Measurements from ENCODE around the gene NELFE. TPM values are rescaled to one million over a fixed set of nuclear protein-coding genes. Genes with fewer than 3 reads are reported as not detected.

The NELFE gene
- total and polyA plus RNA-seq, 2 of the 13 experiments (the other 11 are each of a cell fraction or from before 2014, with no cell fraction given), result 51.3 to 69.8 TPM

GRCh38 chr6:31946370-31946885, 12.3 kb downstream of the NELFE start (continued):
- 0 out of 2 replicates have a peak, but pooled peaks have one; percentile 65 for TF ChIP-seq ZNF704 (CRISPR knock-in tag; IDR thresholded peaks at IDR 0.05; ENCODE audit: borderline replicate concordance)
- no peak for TF ChIP-seq ZNF496 (CRISPR knock-in tag; IDR thresholded peaks at IDR 0.05; ENCODE audit: insufficient replicate concordance)
- no peak for TF ChIP-seq TBX2 (CRISPR knock-in tag; IDR thresholded peaks at IDR 0.05; ENCODE audit: borderline replicate concordance)
- no peak for TF ChIP-seq ZFY (CRISPR knock-in tag; IDR thresholded peaks at IDR 0.05)
- TF ChIP-seq PAWR (CRISPR knock-in tag; IDR thresholded peaks at IDR 0.05; ENCODE audit: borderline replicate concordance), result 0 out of 2 replicates have a peak, but pooled peaks have one; percentile 9
- TF ChIP-seq ZBTB26 (CRISPR knock-in tag; IDR thresholded peaks at IDR 0.05; ENCODE audit: borderline replicate concordance), result no peak
- peak; percentile 83 for TF ChIP-seq MTF2 (CRISPR knock-in tag; IDR thresholded peaks at IDR 0.05; ENCODE audit: borderline replicate concordance)
- no peak for TF ChIP-seq SOX6 (IDR thresholded peaks at IDR 0.05)
- TF ChIP-seq SOX6 (CRISPR knock-in tag; IDR thresholded peaks at IDR 0.05), result no peak
- no peak; the same call in 1 of the 2 replicates for TF ChIP-seq ZNF280B (CRISPR knock-in tag; IDR thresholded peaks at IDR 0.05; ENCODE audit: borderline replicate concordance)
- no peak for TF ChIP-seq RBM22 (optimal IDR thresholded peaks at IDR 0.05; ENCODE audit: low read length)
- no peak for TF ChIP-seq ZSCAN12 (CRISPR knock-in tag; IDR thresholded peaks at IDR 0.05)
- TF ChIP-seq BRCA1 (CRISPR knock-in tag; IDR thresholded peaks at IDR 0.05), result no peak
- no peak for TF ChIP-seq HMGXB3 (CRISPR knock-in tag; IDR thresholded peaks at IDR 0.05; ENCODE audit: borderline replicate concordance)
